OCI-LY7 (cell line): ENCODE results near the gene CCL15. TPM values are rescaled to one million over a fixed set of nuclear protein-coding genes. Genes with fewer than 3 reads are reported as not detected.

Experiments
- BruUV-seq: library from RNA; stranded (reverse); fragments of 400-500 nt; replicated peaks from 2 replicates; lab custom pipeline; 2021; lab: Mats Ljungman, UMichigan
- CTCF ChIA-PET: fragments of 300-600 bp; sonication (Branson Sonifier 250); formaldehyde crosslinking; loops from one replicate; lab custom pipeline; 2022; ENCODE audit warnings: antibody characterized with exemption; ENCODE audit not compliant: unreplicated experiment; lab: Charles Lee
- POLR2A ChIA-PET: fragments of 300-600 bp; sonication (Branson Sonifier 250); formaldehyde crosslinking; loops from one replicate; lab custom pipeline; 2022; ENCODE audit warnings: antibody characterized with exemption; lab: Charles Lee
- DNase-seq: peaks from one replicate; pipeline ENCODE4 v3.0.0-alpha.2; 2015; ENCODE audit warnings: low spot score
- H2AFZ ChIP-seq: fragments of 200-600 bp; sonication (generic), shearing (Covaris generic); 2 replicates; pipeline ENCODE4 v1.6.1; 2014; ENCODE audit warnings: mild to moderate bottlenecking, antibody characterized with exemption, low read length, moderate library complexity
- H3K27ac ChIP-seq: fragments of 200-600 bp; sonication (generic); 2 replicates; pipeline ENCODE4 v1.5.1; 2014; ENCODE audit warnings: mixed run types, low read depth, mild to moderate bottlenecking, moderate library complexity, low read length, inconsistent platforms; ENCODE audit not compliant: poor library complexity, severe bottlenecking
- H3K36me3 ChIP-seq: fragments of 200-600 bp; sonication (generic); 2 replicates; pipeline ENCODE4 v1.6.1; 2014; ENCODE audit warnings: mild to moderate bottlenecking, antibody characterized with exemption, low read length, moderate library complexity, mixed read lengths; ENCODE audit not compliant: insufficient read depth
- H3K4me1 ChIP-seq: fragments of 200-600 bp; sonication (generic); 2 replicates; pipeline ENCODE4 v1.5.1; 2014; ENCODE audit warnings: mild to moderate bottlenecking, low read length; ENCODE audit not compliant: insufficient read depth, poor library complexity, severe bottlenecking
- H3K4me2 ChIP-seq: fragments of 200-600 bp; sonication (generic); 2 replicates; pipeline ENCODE4 v1.6.1; 2014; ENCODE audit warnings: mild to moderate bottlenecking, low read length
- H3K4me3 ChIP-seq: fragments of 200-600 bp; sonication (generic); 2 replicates; pipeline ENCODE4 v1.5.1; 2014; ENCODE audit warnings: mild to moderate bottlenecking, low read depth, low read length; ENCODE audit not compliant: poor library complexity, severe bottlenecking
- H3K79me2 ChIP-seq: fragments of 200-600 bp; sonication (generic); 2 replicates; pipeline ENCODE4 v1.6.1; 2016; ENCODE audit warnings: low read depth, mild to moderate bottlenecking, low read length, moderate library complexity, mixed read lengths; ENCODE audit not compliant: insufficient read depth
- H3K9me2 ChIP-seq: fragments of 200-600 bp; sonication (generic); 2 replicates; pipeline ENCODE4 v1.6.1; 2016; ENCODE audit warnings: mild to moderate bottlenecking, low read length, mixed read lengths; ENCODE audit not compliant: insufficient read depth
- H3K9me3 ChIP-seq: fragments of 200-600 bp; sonication (generic); 2 replicates; pipeline ENCODE4 v1.6.1; 2014; ENCODE audit warnings: mild to moderate bottlenecking, mixed run types, low read length, mixed read lengths
- H4K20me1 ChIP-seq: fragments of 200-600 bp; sonication (generic); 2 replicates; pipeline ENCODE4 v1.6.1; 2014; ENCODE audit warnings: mild to moderate bottlenecking, antibody characterized with exemption, low read length, moderate library complexity, mixed read lengths; ENCODE audit not compliant: insufficient read depth
- CTCF ChIP-seq: fragments of 200-600 bp; sonication (generic); conservative IDR thresholded peaks from 2 replicates; pipeline ENCODE4 v1.5.1; 2014; ENCODE audit warnings: mild to moderate bottlenecking, antibody characterized with exemption, low read length, moderate library complexity, mixed read lengths
- EZH2phosphoT487 ChIP-seq: fragments of 200-600 bp; sonication (generic); IDR thresholded peaks from 2 replicates; pipeline ENCODE4 v1.6.1; 2018; ENCODE audit warnings: low read depth, borderline replicate concordance, mild to moderate bottlenecking, mixed run types, antibody characterized with exemption, low read length, moderate library complexity, mixed read lengths
- intact Hi-C: fragments of 100-400 bp; cut with micrococcal nuclease; formaldehyde crosslinking; loops from one replicate; pipeline ENCODE4 v1.10.0; 2022; ENCODE audit not compliant: unreplicated experiment
- total RNA-seq, 2 experiments: library from RNA; depleted of rRNA in 1 of 2; stranded (reverse); fragments of >200 nt in 1 of 2; shearing (Covaris generic) in 1 of 2; gene quantifications; 2 replicates each; pipeline ENCODE4 v1.2.3, GENCODE V29; 2014 to 2022

The CCL15 gene
- total RNA-seq, 2 experiments from 2014 or later, result not detected

- H3K79me2 ChIP-seq, result no peaks in the 10 kb centered on the region
- H2AFZ ChIP-seq, result no peak overlapping the region
- H3K4me3 ChIP-seq, result no peak overlapping the region
- TF ChIP-seq CTCF (no peak), EZH2phosphoT487 (no peak)
- H3K27ac ChIP-seq, result no peak overlapping the region
- ChIA-PET CTCF (no interaction called here), POLR2A (interaction anchor here (0.6 kb wide), 1 partner anchor 95 kb away, joined by 4 read pairs; no protein-coding TSS in a partner anchor)
- BruUV-seq, result no TSS peak
- H3K9me3 ChIP-seq, result no peaks in the 10 kb centered on the region
- H3K36me3 ChIP-seq, result no peaks in the 10 kb centered on the region
- intact Hi-C loops, result no loop called here
- no peaks in the 10 kb centered on the region for H3K4me1 ChIP-seq
- no peak for DNase-seq
- no peak overlapping the region for H3K4me2 ChIP-seq
- H4K20me1 ChIP-seq, result no peaks in the 10 kb centered on the region
- H3K9me2 ChIP-seq, result no peaks in the 10 kb centered on the region
These were observed 10.3 kb downstream of the CCL15 start for GRCh38 chr17:35991075-35991474.

DNA sequence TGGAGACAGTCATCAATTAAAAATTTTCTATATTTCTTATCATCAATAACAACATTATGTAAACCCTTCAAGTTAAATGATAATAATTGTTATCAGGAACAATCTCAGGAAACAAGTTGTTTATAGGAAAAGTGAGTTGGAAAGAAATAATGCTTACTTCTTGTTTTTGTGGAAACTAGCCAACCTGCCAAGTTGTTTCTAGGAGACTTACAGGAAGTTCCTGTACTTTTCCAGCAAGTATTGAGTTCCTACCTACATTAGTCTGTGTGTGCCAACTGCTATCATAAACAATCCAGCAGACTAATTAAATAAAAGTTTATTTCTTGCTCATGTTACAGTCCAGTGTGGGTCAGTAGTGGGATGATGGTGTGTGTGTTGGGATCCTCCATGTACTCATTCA lies 13.2 kb downstream of the CCL15 start:
- intact Hi-C loops, result no loop called here
- TF ChIP-seq EZH2phosphoT487 (no peak), CTCF (no peak)
- no peaks in the 10 kb centered on the region for H3K9me2 ChIP-seq

DNA sequence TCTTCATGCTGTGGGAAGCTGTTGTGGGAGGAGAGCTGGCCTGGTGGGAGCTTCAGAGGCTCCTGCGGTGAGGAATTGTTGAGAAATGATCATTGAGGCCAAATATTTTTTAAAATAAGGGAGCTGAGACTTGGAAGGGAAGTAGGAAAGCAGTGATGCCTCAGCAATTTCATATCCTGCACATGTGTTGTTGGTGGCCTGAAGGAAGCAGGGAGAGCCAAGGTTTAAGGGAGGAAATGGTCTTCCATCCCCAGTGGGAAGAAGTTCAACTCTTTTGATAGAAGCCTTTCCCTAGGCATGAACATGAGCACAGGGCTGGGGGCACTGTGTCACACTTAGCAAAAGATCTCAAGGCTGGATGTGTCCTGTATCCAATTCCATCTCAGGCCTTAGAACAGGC lies 14.7 kb downstream of the CCL15 start, which contains the start of gene CCL14:
Gene CCL14, minus strand, starts transcription at position 87 of the 400 bp plus-strand sequence. Its CDS starts 80 bp downstream, at position 7.
- ChIA-PET CTCF (no interaction called here), POLR2A (interaction anchor here (0.6 kb wide), 1 partner anchor 160 kb away, joined by 3 read pairs; no protein-coding TSS in a partner anchor)
- H3K4me2 ChIP-seq, result no peak within 1 kb of the TSS
- no peaks in the 10 kb centered on the region for H3K9me2 ChIP-seq
- H4K20me1 ChIP-seq, result no peaks in the 10 kb centered on the region
- no peaks in the 10 kb centered on the region for H3K9me3 ChIP-seq
- no peaks in the 10 kb centered on the region for H3K79me2 ChIP-seq
- H2AFZ ChIP-seq, result no peak within 1 kb of the TSS
- BruUV-seq, result no TSS peak
- no peaks in the 10 kb centered on the region for H3K4me1 ChIP-seq
- no peak for DNase-seq
- intact Hi-C loops, result no loop called here
- H3K27ac ChIP-seq, result no peak within 1 kb of the TSS
- TF ChIP-seq EZH2phosphoT487 (no peak), CTCF (no peak)
- no peak within 1 kb of the TSS for H3K4me3 ChIP-seq
- H3K36me3 ChIP-seq, result no peaks in the 10 kb centered on the region

More for the DNA sequence above, 13.2 kb downstream of the CCL15 start:
- Histone ChIP-seq H3K4me2 (no peak overlapping the region), H3K27ac (no peak overlapping the region), H2AFZ (no peak overlapping the region), H3K4me1 (no peaks in the 10 kb centered on the region), H3K9me3 (no peaks in the 10 kb centered on the region), H3K4me3 (no peak overlapping the region), H4K20me1 (no peaks in the 10 kb centered on the region), H3K36me3 (no peaks in the 10 kb centered on the region), H3K79me2 (no peaks in the 10 kb centered on the region)
- no peak for DNase-seq
- ChIA-PET CTCF (no interaction called here), POLR2A (interaction anchor here (0.6 kb wide), 1 partner anchor 489 kb away, joined by 3 read pairs; no protein-coding TSS in a partner anchor)
- no TSS peak for BruUV-seq
